Subcutaneous abdominal adipose tissue (tissue), 5 donors: ENCODE results near the gene IL33.

Source experiments
- H3K27ac ChIP-seq: one replicate; pipeline ENCODE4 v1.7.0; 2013; ENCODE audit warnings: low read depth, mild to moderate bottlenecking, inconsistent platforms, low read length, moderate library complexity
- H3K27me3 ChIP-seq, 5 donors: one replicate each; pipeline ENCODE4 v1.7.0; 2013; ENCODE audit warnings: low read length in 5 of 5, inconsistent platforms in 1 of 5; ENCODE audit not compliant: control insufficient read depth in 5 of 5, insufficient read depth in 4 of 5
- H3K36me3 ChIP-seq, 5 donors: one replicate each; pipeline ENCODE4 v1.7.0; 2013; ENCODE audit warnings: low read length in 5 of 5; ENCODE audit not compliant: control insufficient read depth in 5 of 5, insufficient read depth in 5 of 5
- H3K4me1 ChIP-seq, 5 donors: one replicate each; pipeline ENCODE4 v1.7.0; 2013; ENCODE audit warnings: low read length in 5 of 5, mild to moderate bottlenecking in 3 of 5, moderate library complexity in 1 of 5; ENCODE audit not compliant: control insufficient read depth in 5 of 5, insufficient read depth in 5 of 5
- H3K4me3 ChIP-seq, 5 donors: one replicate each; pipeline ENCODE4 v1.7.0; 2013; ENCODE audit warnings: low read length in 5 of 5, low read depth in 1 of 5
- H3K9ac ChIP-seq, 5 donors: one replicate each; pipeline ENCODE4 v1.7.0; 2013; ENCODE audit warnings: low read length in 5 of 5, mild to moderate bottlenecking in 4 of 5, moderate library complexity in 3 of 5
- H3K9me3 ChIP-seq, 5 donors: one replicate each; pipeline ENCODE4 v1.7.0; 2013; ENCODE audit warnings: low read length in 5 of 5; ENCODE audit not compliant: control insufficient read depth in 5 of 5
- donor health status: healthy.
- donor health status: healthy.
- donor health status: healthy.
- donor health status: healthy.
- donor health status: healthy.

Gene IL33

GRCh38 chr9:6230037-6230780 lies 14.6 kb downstream of the IL33 start:
- no peak overlapping the region for H3K4me3 ChIP-seq
- H3K9ac ChIP-seq: no peak overlapping the region
- H3K4me1 ChIP-seq: peaks cover 0 to 18% (median 0%) of the 10 kb centered on the region in 5 donors
- no peaks in the 10 kb centered on the region for H3K27me3 ChIP-seq
- H3K9me3 ChIP-seq: no peaks in the 10 kb centered on the region
- no peaks in the 10 kb centered on the region for H3K36me3 ChIP-seq
- H3K27ac ChIP-seq: no peak overlapping the region

GRCh38 chr9:6232336-6232945 lies 16.8 kb downstream of the IL33 start:
- no peak overlapping the region for H3K4me3 ChIP-seq
- no peak overlapping the region for H3K9ac ChIP-seq
- H3K27me3 ChIP-seq: no peaks in the 10 kb centered on the region
- H3K9me3 ChIP-seq: no peaks in the 10 kb centered on the region
- H3K36me3 ChIP-seq: no peaks in the 10 kb centered on the region
- peaks cover 0 to 18% (median 0%) of the 10 kb centered on the region in 5 donors for H3K4me1 ChIP-seq
- no peak overlapping the region for H3K27ac ChIP-seq

- Histone ChIP-seq H3K27ac (no peak overlapping the region), H3K4me3 (no peak overlapping the region), H3K9me3 (no peaks in the 10 kb centered on the region), H3K27me3 (no peaks in the 10 kb centered on the region), H3K36me3 (no peaks in the 10 kb centered on the region), H3K4me1 (peaks cover 0 to 21% (median 0%) of the 10 kb centered on the region in 5 donors), H3K9ac (no peak overlapping the region)
Measured at GRCh38 chr9:6234014-6234413, 18.4 kb downstream of the IL33 start.

GRCh38 chr9:6237267-6237666 lies 21.7 kb downstream of the IL33 start:
- Histone ChIP-seq H3K27me3 (no peaks in the 10 kb centered on the region), H3K9me3 (no peaks in the 10 kb centered on the region), H3K9ac (no peak overlapping the region), H3K4me3 (no peak overlapping the region), H3K27ac (no peak overlapping the region), H3K36me3 (peaks cover 0 to 3% (median 0%) of the 10 kb centered on the region in 5 donors), H3K4me1 (peaks cover 0 to 8% (median 0%) of the 10 kb centered on the region in 5 donors)

GRCh38 chr9:6239048-6239461 lies 23.4 kb downstream of the IL33 start:
- H3K4me3 ChIP-seq: no peak overlapping the region
- H3K36me3 ChIP-seq: peaks cover 0 to 3% (median 0%) of the 10 kb centered on the region in 5 donors
- H3K27me3 ChIP-seq: no peaks in the 10 kb centered on the region
- H3K4me1 ChIP-seq: peaks cover 0 to 5% (median 0%) of the 10 kb centered on the region in 5 donors
- no peak overlapping the region for H3K27ac ChIP-seq
- no peaks in the 10 kb centered on the region for H3K9me3 ChIP-seq
- H3K9ac ChIP-seq: no peak overlapping the region

- Histone ChIP-seq H3K9ac (no peak overlapping the region), H3K9me3 (no peaks in the 10 kb centered on the region), H3K27ac (no peak overlapping the region), H3K36me3 (peaks cover 0 to 3% (median 0%) of the 10 kb centered on the region in 5 donors), H3K4me3 (no peak overlapping the region), H3K27me3 (no peaks in the 10 kb centered on the region), H3K4me1 (peaks cover 0 to 5% (median 0%) of the 10 kb centered on the region in 5 donors)
Measured at GRCh38 chr9:6239694-6240093, 24.1 kb downstream of the IL33 start.

- Histone ChIP-seq H3K27me3 (no peaks in the 10 kb centered on the region), H3K4me1 (no peaks in the 10 kb centered on the region), H3K9ac (no peak overlapping the region), H3K36me3 (peaks cover 0 to 3% (median 0%) of the 10 kb centered on the region in 5 donors), H3K4me3 (no peak overlapping the region), H3K9me3 (no peaks in the 10 kb centered on the region), H3K27ac (no peak overlapping the region)
Measured at GRCh38 chr9:6243746-6244145, 28.1 kb downstream of the IL33 start.

GRCh38 chr9:6247266-6247665 lies 31.7 kb downstream of the IL33 start:
- no peak overlapping the region for H3K27ac ChIP-seq

GRCh38 chr9:6268826-6269397 lies 53.3 kb downstream of the IL33 start:
- Histone ChIP-seq H3K4me1 (peaks cover 0 to 19% (median 13%) of the 10 kb centered on the region in 5 donors), H3K27me3 (no peaks in the 10 kb centered on the region), H3K4me3 (no peak overlapping the region), H3K9me3 (peaks cover 0 to 5% (median 0%) of the 10 kb centered on the region in 5 donors), H3K27ac (no peak overlapping the region), H3K9ac (no peak overlapping the region), H3K36me3 (no peaks in the 10 kb centered on the region)

More at GRCh38 chr9:6247266-6247665, 31.7 kb downstream of the IL33 start:
- no peaks in the 10 kb centered on the region for H3K36me3 ChIP-seq
- H3K4me3 ChIP-seq: no peak overlapping the region
- no peak overlapping the region for H3K9ac ChIP-seq
- H3K4me1 ChIP-seq: no peaks in the 10 kb centered on the region
- no peaks in the 10 kb centered on the region for H3K9me3 ChIP-seq
- H3K27me3 ChIP-seq: no peaks in the 10 kb centered on the region

- Histone ChIP-seq H3K9me3 (no peaks in the 10 kb centered on the region), H3K36me3 (no peaks in the 10 kb centered on the region), H3K9ac (no peak overlapping the region), H3K27ac (no peak overlapping the region), H3K27me3 (no peaks in the 10 kb centered on the region), H3K4me3 (no peak overlapping the region), H3K4me1 (peaks cover 0 to 19% (median 13%) of the 10 kb centered on the region in 5 donors)
Measured at GRCh38 chr9:6270896-6271295, 55.3 kb downstream of the IL33 start.
